Measurements from ENCODE around the gene TRIM9. TPM values are rescaled to one million over a fixed set of nuclear protein-coding genes. Genes with fewer than 3 reads are reported as not detected.

Gene TRIM9
- total and polyA plus RNA-seq, 4 donors, result 0.08 to 1.3 (median 0.50) TPM

GRCh38 chr14:50985124-50985858 lies 109.6 kb downstream of the TRIM9 start:
- H3K27ac ChIP-seq (ENCODE audit: low read depth in 1 of 2, low read length in 1 of 2), result no peak overlapping the region
- no peaks in the 10 kb centered on the region for H3K36me3 ChIP-seq (ENCODE audit: control insufficient read depth in 4 of 4, insufficient read depth in 4 of 4, low read length in 4 of 4)
- no peak overlapping the region for H3K4me3 ChIP-seq
- TF ChIP-seq, protein P1, sequence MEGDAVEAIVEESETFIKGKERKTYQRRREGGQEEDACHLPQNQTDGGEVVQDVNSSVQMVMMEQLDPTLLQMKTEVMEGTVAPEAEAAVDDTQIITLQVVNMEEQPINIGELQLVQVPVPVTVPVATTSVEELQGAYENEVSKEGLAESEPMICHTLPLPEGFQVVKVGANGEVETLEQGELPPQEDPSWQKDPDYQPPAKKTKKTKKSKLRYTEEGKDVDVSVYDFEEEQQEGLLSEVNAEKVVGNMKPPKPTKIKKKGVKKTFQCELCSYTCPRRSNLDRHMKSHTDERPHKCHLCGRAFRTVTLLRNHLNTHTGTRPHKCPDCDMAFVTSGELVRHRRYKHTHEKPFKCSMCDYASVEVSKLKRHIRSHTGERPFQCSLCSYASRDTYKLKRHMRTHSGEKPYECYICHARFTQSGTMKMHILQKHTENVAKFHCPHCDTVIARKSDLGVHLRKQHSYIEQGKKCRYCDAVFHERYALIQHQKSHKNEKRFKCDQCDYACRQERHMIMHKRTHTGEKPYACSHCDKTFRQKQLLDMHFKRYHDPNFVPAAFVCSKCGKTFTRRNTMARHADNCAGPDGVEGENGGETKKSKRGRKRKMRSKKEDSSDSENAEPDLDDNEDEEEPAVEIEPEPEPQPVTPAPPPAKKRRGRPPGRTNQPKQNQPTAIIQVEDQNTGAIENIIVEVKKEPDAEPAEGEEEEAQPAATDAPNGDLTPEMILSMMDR (IDR thresholded peaks at IDR 0.05; ENCODE audit: control extremely low read depth, extremely low read depth), result no peak
- WGBS, 2 donors, result 87 to 91% methylated on average over 13 of the region's 13 CpGs
- peaks cover 0 to 8% (median 0%) of the 10 kb centered on the region in 3 donors for H3K27me3 ChIP-seq (ENCODE audit: control insufficient read depth in 3 of 3, insufficient read depth in 3 of 3, low read length in 2 of 3)
- DNase-seq, result peak in 1 of 3 donors; percentile 13
- no peak overlapping the region for H3K9ac ChIP-seq (ENCODE audit: insufficient read depth in 1 of 2, low read length in 2 of 2)
- no peaks in the 10 kb centered on the region for H3K9me3 ChIP-seq (ENCODE audit: control insufficient read depth in 4 of 4, insufficient read depth in 3 of 4, low read length in 3 of 4)
- ATAC-seq (ENCODE audit: insufficient read depth, low FRiP score), result peak; percentile 11
- no peaks in the 10 kb centered on the region for H3K4me1 ChIP-seq (ENCODE audit: control insufficient read depth in 5 of 5, insufficient read depth in 5 of 5, low read length in 5 of 5)

DNA sequence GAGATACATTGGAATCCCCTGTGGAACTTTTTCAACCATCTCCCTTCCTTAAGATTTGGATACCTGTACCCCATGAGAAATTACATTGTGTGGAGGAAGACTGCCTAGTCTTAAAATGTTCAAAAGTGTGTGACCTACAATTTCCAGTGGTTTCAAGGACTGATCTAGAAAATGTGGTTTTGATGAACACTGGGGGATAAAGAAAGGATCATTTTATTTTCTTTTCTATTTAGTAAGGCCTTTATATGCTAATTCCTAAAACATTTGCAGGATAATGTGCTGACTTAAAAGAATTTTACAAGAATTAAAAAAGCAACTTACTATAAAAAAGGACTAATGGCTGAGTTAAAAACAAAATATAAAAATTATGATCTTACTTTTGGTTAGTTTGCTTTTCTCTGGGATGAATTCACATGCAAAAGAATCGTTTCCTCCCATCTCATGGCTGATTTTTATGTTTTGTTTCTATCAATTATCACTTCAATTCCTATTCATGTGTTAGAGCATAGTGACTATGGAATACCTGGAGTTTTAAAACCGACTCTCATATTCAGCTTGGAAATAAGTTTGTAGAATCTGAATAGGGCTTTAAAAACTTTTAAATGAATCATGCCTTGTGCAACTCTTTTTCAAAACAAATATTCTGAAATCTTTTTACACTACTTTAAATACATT lies 110.7 kb downstream of the TRIM9 start:
- Histone ChIP-seq H3K27ac (ENCODE audit: low read depth in 1 of 2, low read length in 1 of 2) (no peak overlapping the region), H3K4me3 (no peak overlapping the region), H3K36me3 (ENCODE audit: control insufficient read depth in 4 of 4, insufficient read depth in 4 of 4, low read length in 4 of 4) (no peaks in the 10 kb centered on the region), H3K4me1 (ENCODE audit: control insufficient read depth in 5 of 5, insufficient read depth in 5 of 5, low read length in 5 of 5) (no peaks in the 10 kb centered on the region), H3K9me3 (ENCODE audit: control insufficient read depth in 4 of 4, insufficient read depth in 3 of 4, low read length in 3 of 4) (no peaks in the 10 kb centered on the region), H3K27me3 (ENCODE audit: control insufficient read depth in 3 of 3, insufficient read depth in 3 of 3, low read length in 2 of 3) (peaks cover 0 to 8% (median 0%) of the 10 kb centered on the region in 3 donors), H3K9ac (ENCODE audit: insufficient read depth in 1 of 2, low read length in 2 of 2) (no peak overlapping the region)
- ATAC-seq (ENCODE audit: insufficient read depth, low FRiP score) (no peak), DNase-seq (no peak)
- WGBS, 2 donors, result 86 to 96% methylated on average over 2 of the region's 2 CpGs
- TF ChIP-seq, protein P1 (IDR thresholded peaks at IDR 0.05; ENCODE audit: control extremely low read depth, extremely low read depth), result no peak

GRCh38 chr14:50979941-50980850 lies 114.7 kb downstream of the TRIM9 start:
- Histone ChIP-seq H3K27ac (ENCODE audit: low read depth in 1 of 2, low read length in 1 of 2) (no peak overlapping the region), H3K4me3 (no peak overlapping the region), H3K36me3 (ENCODE audit: control insufficient read depth in 4 of 4, insufficient read depth in 4 of 4, low read length in 4 of 4) (no peaks in the 10 kb centered on the region), H3K9me3 (ENCODE audit: control insufficient read depth in 4 of 4, insufficient read depth in 3 of 4, low read length in 3 of 4) (no peaks in the 10 kb centered on the region), H3K4me1 (ENCODE audit: control insufficient read depth in 5 of 5, insufficient read depth in 5 of 5, low read length in 5 of 5) (no peaks in the 10 kb centered on the region), H3K27me3 (ENCODE audit: control insufficient read depth in 3 of 3, insufficient read depth in 3 of 3, low read length in 2 of 3) (peaks cover 0 to 4% (median 0%) of the 10 kb centered on the region in 3 donors), H3K9ac (ENCODE audit: insufficient read depth in 1 of 2, low read length in 2 of 2) (no peak overlapping the region)
- 57 to 61% methylated on average over 5 of the region's 5 CpGs for WGBS, 2 donors
- TF ChIP-seq, protein P1 (IDR thresholded peaks at IDR 0.05; ENCODE audit: control extremely low read depth, extremely low read depth), result no peak
- DNase-seq, result no peak
- no peak for ATAC-seq (ENCODE audit: insufficient read depth, low FRiP score)
